Peyer's patch (tissue), 4 donors: ENCODE measurements around the gene CD79A.

ENCODE experiments used
- POLR2A ChIP-seq, 2 donors: fragments of 450-650 bp; IDR thresholded peaks; one replicate each; pipeline ENCODE4 v1.5.1; 2017; ENCODE audit warnings: antibody characterized with exemption in 2 of 2, mild to moderate bottlenecking in 2 of 2, moderate library complexity in 2 of 2
- TF ChIP-seq, protein P1 (sequence below), 6 experiments: fragments of 450-650 bp in 4 of 6; fragments of 200-600 bp in 2 of 6; sonication (generic) in 1 of 6; IDR thresholded peaks; one replicate each; pipeline ENCODE4 v1.5.1; 2017 to 2019; ENCODE audit warnings: antibody characterized with exemption in 6 of 6, mild to moderate bottlenecking in 3 of 6, moderate library complexity in 1 of 6

DNA sequence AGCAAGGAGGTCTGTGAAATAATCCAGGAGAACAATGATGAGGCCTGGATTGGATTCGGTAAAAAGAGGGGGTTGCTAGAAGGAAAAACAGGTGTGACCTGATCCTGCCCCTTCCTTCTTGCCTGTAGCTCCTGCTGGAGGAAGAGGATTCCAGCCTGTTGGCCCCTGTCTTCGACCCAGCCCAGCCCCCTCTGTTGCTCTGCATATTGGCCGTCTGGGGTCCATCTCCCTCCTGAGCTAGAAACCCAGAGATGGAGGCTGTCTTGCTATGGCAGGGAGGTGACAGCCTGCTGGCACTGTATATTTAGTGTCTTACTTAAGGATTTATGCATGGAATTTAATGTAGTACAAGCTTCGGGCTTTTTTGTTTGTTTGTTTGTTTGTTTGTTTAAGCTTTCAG, 25.6 kb upstream of the CD79A start:
- TF ChIP-seq, protein P1, sequence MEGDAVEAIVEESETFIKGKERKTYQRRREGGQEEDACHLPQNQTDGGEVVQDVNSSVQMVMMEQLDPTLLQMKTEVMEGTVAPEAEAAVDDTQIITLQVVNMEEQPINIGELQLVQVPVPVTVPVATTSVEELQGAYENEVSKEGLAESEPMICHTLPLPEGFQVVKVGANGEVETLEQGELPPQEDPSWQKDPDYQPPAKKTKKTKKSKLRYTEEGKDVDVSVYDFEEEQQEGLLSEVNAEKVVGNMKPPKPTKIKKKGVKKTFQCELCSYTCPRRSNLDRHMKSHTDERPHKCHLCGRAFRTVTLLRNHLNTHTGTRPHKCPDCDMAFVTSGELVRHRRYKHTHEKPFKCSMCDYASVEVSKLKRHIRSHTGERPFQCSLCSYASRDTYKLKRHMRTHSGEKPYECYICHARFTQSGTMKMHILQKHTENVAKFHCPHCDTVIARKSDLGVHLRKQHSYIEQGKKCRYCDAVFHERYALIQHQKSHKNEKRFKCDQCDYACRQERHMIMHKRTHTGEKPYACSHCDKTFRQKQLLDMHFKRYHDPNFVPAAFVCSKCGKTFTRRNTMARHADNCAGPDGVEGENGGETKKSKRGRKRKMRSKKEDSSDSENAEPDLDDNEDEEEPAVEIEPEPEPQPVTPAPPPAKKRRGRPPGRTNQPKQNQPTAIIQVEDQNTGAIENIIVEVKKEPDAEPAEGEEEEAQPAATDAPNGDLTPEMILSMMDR (IDR thresholded peaks at IDR 0.05): no peak
- TF ChIP-seq POLR2A (IDR thresholded peaks at IDR 0.05): no peak
